Gastroesophageal sphincter (tissue), 4 donors: ENCODE measurements around the gene GALNS. TPM values are rescaled to one million over a fixed set of nuclear protein-coding genes. Genes with fewer than 3 reads are reported as not detected.

Experiments
- ATAC-seq: fragments of 150-250 bp; one replicate; pipeline ENCODE4 v1.9.1; 2016; ENCODE audit warnings: mild to moderate bottlenecking, moderate library complexity
- H3K27ac ChIP-seq, 4 donors: fragments of 200-600 bp; sonication (generic) in 3 of 4; 1 replicate in 3 of 4; 2 replicates in 1 of 4; pipeline ENCODE4 v1.5.1; 2016 to 2019
- H3K27me3 ChIP-seq: fragments of 200-600 bp; sonication (generic); one replicate; pipeline ENCODE4 v1.5.1; 2019
- H3K36me3 ChIP-seq, 2 donors: fragments of 200-600 bp; sonication (generic); one replicate each; pipeline ENCODE4 v1.5.1; 2019; ENCODE audit warnings: control low read depth in 1 of 2
- H3K4me1 ChIP-seq, 3 donors: fragments of 200-600 bp; sonication (generic); 1 replicate in 2 of 3; 2 replicates in 1 of 3; pipeline ENCODE4 v1.5.1; 2016 to 2019; ENCODE audit warnings: control low read depth in 2 of 3
- H3K4me3 ChIP-seq, 2 donors: fragments of 200-600 bp; sonication (generic); one replicate each; pipeline ENCODE4 v1.5.1; 2019; ENCODE audit warnings: mild to moderate bottlenecking in 1 of 2, moderate library complexity in 1 of 2
- H3K9me3 ChIP-seq, 3 donors: fragments of 200-600 bp; sonication (generic); one replicate each; pipeline ENCODE4 v1.5.1; 2017 to 2019; ENCODE audit warnings: control low read depth in 2 of 3
- CTCF ChIP-seq, 4 experiments: fragments of 200-600 bp in 2 of 4; fragments of 450-650 bp in 2 of 4; sonication (generic) in 1 of 4; IDR thresholded peaks; one replicate each; pipeline ENCODE4 v1.5.1; 2017 to 2019; ENCODE audit warnings: antibody characterized with exemption in 4 of 4, mild to moderate bottlenecking in 2 of 4, moderate library complexity in 2 of 4
- EP300 ChIP-seq: sonication (generic); formaldehyde crosslinking; IDR thresholded peaks from one replicate; pipeline ENCODE4 v1.6.1; 2017; ENCODE audit warnings: antibody characterized with exemption, mild to moderate bottlenecking
- POLR2A ChIP-seq, 2 donors: fragments of 450-650 bp; IDR thresholded peaks; one replicate each; pipeline ENCODE4 v1.6.1; 2017; ENCODE audit warnings: antibody characterized with exemption in 2 of 2, mild to moderate bottlenecking in 2 of 2, moderate library complexity in 1 of 2
- POLR2AphosphoS5 ChIP-seq: sonication (generic); formaldehyde crosslinking; IDR thresholded peaks from one replicate; pipeline ENCODE4 v1.6.1; 2017; ENCODE audit warnings: antibody characterized with exemption
- WGBS, 2 donors: methylation state at CpG; one replicate each; pipeline ENCODE4 v1.1.5; 2018; ENCODE audit warnings: low coverage in 1 of 2; 5-methylcytosine and 5-hydroxymethylcytosine counted together
- total RNA-seq, 4 donors: library from RNA; depleted of rRNA; stranded (reverse); fragments of >200 nt; gene quantifications; one replicate each; pipeline ENCODE4 v1.1.0, GENCODE V29; 2016

GALNS gene
- total RNA-seq, 4 donors from 2014 or later = 4.2 to 29.4 (median 15.6) TPM

GRCh38 chr16:88863426-88863825, 6.7 kb upstream of the GALNS start:
- H3K4me3 ChIP-seq = no peak overlapping the region
- no peak overlapping the region for H3K27ac ChIP-seq
- 80% methylated on average over 1 of the region's 13 CpGs; no CpG with 5 or more reads in 1 of the 2 donors for WGBS, 2 donors
- H3K27me3 ChIP-seq = peaks cover 33% of the 10 kb centered on the region
- H3K36me3 ChIP-seq = peaks cover 0 to 55% of the 10 kb centered on the region in 2 donors
- TF ChIP-seq CTCF (IDR thresholded peaks at IDR 0.05) (no peak), EP300 (no peak), POLR2AphosphoS5 (no peak), POLR2A (IDR thresholded peaks at IDR 0.05) (no peak)
- no peak for ATAC-seq
- peaks cover 0 to 12% (median 0%) of the 10 kb centered on the region in 3 donors for H3K4me1 ChIP-seq
- no peaks in the 10 kb centered on the region for H3K9me3 ChIP-seq

- TF ChIP-seq EP300 = no peak
- TF ChIP-seq POLR2A (IDR thresholded peaks at IDR 0.05) = no peak
- no peak for TF ChIP-seq POLR2AphosphoS5
- TF ChIP-seq CTCF (IDR thresholded peaks at IDR 0.05) = no peak
- peaks cover 30% of the 10 kb centered on the region for H3K27me3 ChIP-seq
- no peaks in the 10 kb centered on the region for H3K9me3 ChIP-seq
- no peak for ATAC-seq
- peaks cover 0 to 55% of the 10 kb centered on the region in 2 donors for H3K36me3 ChIP-seq
- peaks cover 0 to 16% (median 4%) of the 10 kb centered on the region in 3 donors for H3K4me1 ChIP-seq
- H3K27ac ChIP-seq = no peak overlapping the region
- no peak overlapping the region for H3K4me3 ChIP-seq
- WGBS, 2 donors = 91% methylated on average over 8 of the region's 25 CpGs; no CpG with 5 or more reads in 1 of the 2 donors
These were observed 6.2 kb upstream of the GALNS start for GRCh38 chr16:88862968-88863367.

- H3K4me1 ChIP-seq = peaks cover 0 to 24% (median 8%) of the 10 kb centered on the region in 3 donors
- ATAC-seq = no peak
- peaks cover 15% of the 10 kb centered on the region for H3K27me3 ChIP-seq
- peaks cover 0 to 55% of the 10 kb centered on the region in 2 donors for H3K36me3 ChIP-seq
- H3K27ac ChIP-seq = no peak overlapping the region
- H3K9me3 ChIP-seq = no peaks in the 10 kb centered on the region
- WGBS, 2 donors = no CpG with 5 or more reads among the region's 19 CpGs
- H3K4me3 ChIP-seq = no peak overlapping the region
- no peak for TF ChIP-seq EP300
- TF ChIP-seq CTCF (IDR thresholded peaks at IDR 0.05) = no peak
- no peak for TF ChIP-seq POLR2A (IDR thresholded peaks at IDR 0.05)
- no peak for TF ChIP-seq POLR2AphosphoS5
These were observed 4.6 kb upstream of the GALNS start for GRCh38 chr16:88861359-88861758.

- H3K9me3 ChIP-seq = no peaks in the 10 kb centered on the region
- H3K4me1 ChIP-seq = peaks cover 0 to 43% (median 19%) of the 10 kb centered on the region in 3 donors
- H3K4me3 ChIP-seq = no peak overlapping the region
- 57 to 95% methylated on average over 2 to 18 of the region's 20 CpGs for WGBS, 2 donors
- no peak overlapping the region for H3K27ac ChIP-seq
- peaks cover 0 to 55% of the 10 kb centered on the region in 2 donors for H3K36me3 ChIP-seq
- no peaks in the 10 kb centered on the region for H3K27me3 ChIP-seq
- TF ChIP-seq POLR2AphosphoS5 (no peak), EP300 (no peak), CTCF (IDR thresholded peaks at IDR 0.05) (no peak), POLR2A (IDR thresholded peaks at IDR 0.05) (no peak)
- no peak for ATAC-seq
These were observed 2.8 kb upstream of the GALNS start for GRCh38 chr16:88859381-88860091.
